ENCODE data around the gene CTSA. TPM values are rescaled to one million over a fixed set of nuclear protein-coding genes. Genes with fewer than 3 reads are reported as not detected.
"Not testable (repeated sequence)": the region's sequence is repeated elsewhere in the genome, so short reads cannot be mapped to it uniquely, and the experiment has no call there.

CTSA gene
- total and polyA plus RNA-seq, 12 donors, result 306 to 854 (median 549) TPM

DNA sequence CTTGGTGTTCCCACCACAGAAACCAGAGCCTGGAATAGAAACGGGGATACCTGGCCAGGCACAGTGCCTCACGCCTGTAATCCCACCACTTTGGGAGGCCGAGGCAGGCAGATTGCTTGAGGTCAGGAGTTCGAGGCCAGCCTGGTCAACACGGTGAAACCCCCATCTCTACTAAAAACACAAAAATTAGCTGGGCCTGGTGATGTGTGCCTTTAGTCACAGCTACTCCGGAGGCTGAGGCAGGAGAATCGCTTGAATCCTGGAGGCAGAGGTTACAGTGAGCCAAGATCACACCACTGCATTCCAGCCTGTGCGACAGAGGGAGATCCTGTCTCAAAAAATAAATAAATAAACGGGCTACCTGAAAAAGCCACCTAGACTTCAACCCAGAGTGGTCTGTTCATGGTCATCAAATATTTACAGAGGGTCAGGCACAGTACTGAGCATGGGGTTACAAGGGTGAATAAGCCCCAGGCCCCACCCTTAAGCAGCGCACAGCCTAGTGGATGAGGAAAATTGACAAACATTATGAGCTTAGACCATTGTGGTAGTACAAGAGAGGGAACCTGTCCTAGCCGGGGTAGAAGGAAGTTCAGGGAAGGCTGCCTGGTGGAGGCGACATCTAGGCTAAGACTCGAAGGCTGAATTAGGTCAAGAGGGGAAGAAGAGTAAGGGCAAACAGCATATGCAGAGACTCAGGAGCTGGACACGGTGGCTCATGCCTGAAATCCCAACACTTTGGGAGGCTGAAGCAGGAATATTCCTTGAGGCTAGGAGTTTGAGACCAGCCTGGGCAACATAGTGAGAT, 36.1 kb downstream of the CTSA start:
- no peaks in the 10 kb centered on the region for H3K9me3 ChIP-seq (replicated peaks in 1 of 3)
- no peak overlapping the region for H3K27ac ChIP-seq
- no peak for DNase-seq
- H3K36me3 ChIP-seq (replicated peaks in 1 of 2), result no peaks in the 10 kb centered on the region
- TF ChIP-seq, protein P1, sequence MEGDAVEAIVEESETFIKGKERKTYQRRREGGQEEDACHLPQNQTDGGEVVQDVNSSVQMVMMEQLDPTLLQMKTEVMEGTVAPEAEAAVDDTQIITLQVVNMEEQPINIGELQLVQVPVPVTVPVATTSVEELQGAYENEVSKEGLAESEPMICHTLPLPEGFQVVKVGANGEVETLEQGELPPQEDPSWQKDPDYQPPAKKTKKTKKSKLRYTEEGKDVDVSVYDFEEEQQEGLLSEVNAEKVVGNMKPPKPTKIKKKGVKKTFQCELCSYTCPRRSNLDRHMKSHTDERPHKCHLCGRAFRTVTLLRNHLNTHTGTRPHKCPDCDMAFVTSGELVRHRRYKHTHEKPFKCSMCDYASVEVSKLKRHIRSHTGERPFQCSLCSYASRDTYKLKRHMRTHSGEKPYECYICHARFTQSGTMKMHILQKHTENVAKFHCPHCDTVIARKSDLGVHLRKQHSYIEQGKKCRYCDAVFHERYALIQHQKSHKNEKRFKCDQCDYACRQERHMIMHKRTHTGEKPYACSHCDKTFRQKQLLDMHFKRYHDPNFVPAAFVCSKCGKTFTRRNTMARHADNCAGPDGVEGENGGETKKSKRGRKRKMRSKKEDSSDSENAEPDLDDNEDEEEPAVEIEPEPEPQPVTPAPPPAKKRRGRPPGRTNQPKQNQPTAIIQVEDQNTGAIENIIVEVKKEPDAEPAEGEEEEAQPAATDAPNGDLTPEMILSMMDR (IDR thresholded peaks at IDR 0.05), result no peak
- no peak for TF ChIP-seq POLR2A (IDR thresholded peaks at IDR 0.05)
- no peaks in the 10 kb centered on the region for H3K27me3 ChIP-seq
- intact Hi-C loops (cut with DNase I), result no loop called here
- H3K4me1 ChIP-seq (replicated peaks in 1 of 2), result peaks cover 14 to 27% of the 10 kb centered on the region in 2 donors
- no peak overlapping the region for H3K4me3 ChIP-seq
- 81 to 86% (median 83%) methylated on average over 14 of the region's 14 CpGs for whole genome bisulfite sequencing, 4 donors

DNA sequence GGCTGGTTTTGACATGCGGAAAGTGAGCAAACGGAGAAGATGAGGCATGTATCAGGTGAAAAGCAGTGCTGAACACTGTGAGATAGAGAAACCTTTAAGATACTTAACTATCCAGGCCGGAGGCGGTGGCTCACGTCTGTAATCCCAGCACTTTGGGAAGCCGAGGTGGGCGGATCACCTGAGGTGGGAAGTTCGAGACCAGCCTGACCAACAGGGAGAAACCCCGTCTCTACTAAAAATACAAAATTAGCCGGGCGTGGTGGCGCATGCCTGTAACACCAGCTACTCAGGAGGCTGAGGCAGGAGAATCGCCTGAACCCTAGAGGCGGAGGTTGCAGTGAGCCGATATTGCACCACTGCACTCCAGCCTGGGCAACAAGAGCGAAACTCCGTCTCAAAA, 40.5 kb downstream of the CTSA start:
- intact Hi-C loops (cut with DNase I); H3K4me3 ChIP-seq; H3K36me3 ChIP-seq (replicated peaks in 1 of 2); DNase-seq; H3K9me3 ChIP-seq (replicated peaks in 1 of 3); H3K27me3 ChIP-seq: not testable (repeated sequence)
- WGBS, 4 donors, result 86 to 96% (median 92%) methylated on average over 12 to 17 of the region's 17 CpGs
- Histone ChIP-seq H3K27ac (peak overlapping the region in 4 of 5 donors; percentile 20 to 51 (median 32)), H3K4me1 (replicated peaks in 1 of 2) (peaks cover 7 to 16% of the 10 kb centered on the region in 2 donors)

DNA sequence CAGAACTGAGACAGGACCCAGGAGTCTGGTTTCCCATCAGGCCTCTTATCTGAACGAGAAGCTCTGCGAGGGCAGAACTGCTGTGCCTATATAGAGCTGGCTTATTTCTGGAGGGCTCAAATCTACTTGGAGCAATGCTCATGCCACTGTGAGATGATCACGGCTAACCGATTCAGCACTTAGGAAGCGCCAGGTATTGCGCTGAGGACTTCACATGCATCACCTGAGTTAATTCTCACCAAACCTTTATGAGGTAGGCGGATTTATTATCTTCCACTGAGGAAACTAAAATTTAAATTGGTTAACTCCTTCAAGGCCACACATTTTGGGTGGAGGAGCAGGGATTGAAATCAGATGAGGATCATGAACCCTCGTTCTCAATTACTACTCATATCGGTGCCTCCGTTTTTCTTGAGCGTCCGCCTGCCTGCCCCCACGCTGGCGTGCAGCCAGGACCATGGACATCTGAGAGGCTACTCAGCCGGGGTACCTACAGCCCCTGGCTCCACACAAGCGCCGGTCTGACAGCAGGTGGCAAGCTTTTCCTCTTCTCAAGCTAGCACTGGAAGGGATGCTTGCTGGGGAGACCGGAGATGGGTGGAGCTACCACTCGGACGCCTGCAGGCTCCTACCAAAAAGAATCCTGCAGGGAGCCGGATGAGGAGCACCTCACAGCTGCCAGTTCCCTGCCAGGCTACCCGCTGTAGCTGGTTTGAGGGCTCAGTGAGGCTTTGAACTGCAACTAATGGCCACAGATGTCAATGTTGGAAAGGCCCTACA, 42.3 kb downstream of the CTSA start:
- H3K27ac ChIP-seq, result peak overlapping the region; percentile 98 to 100 (median 100)
- intact Hi-C loops (cut with DNase I), result no loop called here
- peak; percentile 76 to 90 (median 81) for DNase-seq
- TF ChIP-seq, protein P1 (IDR thresholded peaks at IDR 0.05), result peak in 4 of 6 experiments; percentile 18 to 41 (median 23)
- TF ChIP-seq POLR2A (IDR thresholded peaks at IDR 0.05), result peak; percentile 39 to 69
- peaks cover 7 to 16% of the 10 kb centered on the region in 2 donors for H3K4me1 ChIP-seq (replicated peaks in 1 of 2)
- no peaks in the 10 kb centered on the region for H3K27me3 ChIP-seq
- peak overlapping the region in 3 of 4 donors; percentile 62 to 98 (median 96) for H3K4me3 ChIP-seq
- H3K9me3 ChIP-seq (replicated peaks in 1 of 3), result no peaks in the 10 kb centered on the region
- WGBS, 4 donors, result 18 to 21% (median 20%) methylated on average over 19 to 22 of the region's 22 CpGs
- peaks cover 0 to 17% of the 10 kb centered on the region in 2 donors for H3K36me3 ChIP-seq (replicated peaks in 1 of 2)

DNA sequence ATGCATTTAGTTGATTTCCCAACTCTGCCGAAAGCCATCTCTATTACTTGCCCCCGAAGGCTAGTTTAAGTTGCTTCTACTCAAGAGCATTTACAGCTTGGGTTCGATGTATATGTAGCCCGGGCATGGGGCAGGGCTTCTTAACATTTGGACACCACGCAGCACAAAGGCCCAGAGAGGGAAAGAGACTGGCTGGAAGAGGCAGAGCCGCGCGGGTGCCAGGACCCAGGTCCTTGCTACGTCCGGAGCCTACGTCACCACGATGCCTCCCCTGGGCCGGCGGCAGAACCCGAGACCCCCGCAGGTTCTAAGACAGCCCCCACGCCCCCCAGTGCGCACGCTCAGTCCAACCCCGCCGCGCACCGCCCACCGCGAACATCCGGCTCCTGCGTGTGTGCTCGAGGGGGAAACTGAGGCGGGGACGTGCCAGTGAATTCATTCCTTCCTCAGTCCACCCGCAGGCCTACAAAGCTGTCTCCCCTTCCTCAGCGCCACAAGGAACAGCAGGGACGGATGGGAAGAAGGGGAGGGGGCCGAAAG, 43.0 kb downstream of the CTSA start:
- TF ChIP-seq, protein P1 (IDR thresholded peaks at IDR 0.05), result no peak
- TF ChIP-seq POLR2A (IDR thresholded peaks at IDR 0.05), result no peak
- 0 to 1% (median 1%) methylated on average over 9 to 34 of the region's 34 CpGs for WGBS, 4 donors
- Histone ChIP-seq H3K27ac (peak overlapping the region; percentile 98 to 100 (median 100)), H3K36me3 (replicated peaks in 1 of 2) (peaks cover 0 to 24% of the 10 kb centered on the region in 2 donors), H3K27me3 (no peaks in the 10 kb centered on the region), H3K4me3 (peak overlapping the region; percentile 62 to 98 (median 93)), H3K4me1 (replicated peaks in 1 of 2) (peaks cover 7 to 16% of the 10 kb centered on the region in 2 donors), H3K9me3 (replicated peaks in 1 of 3) (no peaks in the 10 kb centered on the region)
- peak in 6 of 7 donors; percentile 54 to 86 (median 73) for DNase-seq
- intact Hi-C loops (cut with DNase I), result no loop called here
